ENCODE results near the gene SDHAF3. TPM values are rescaled to one million over a fixed set of nuclear protein-coding genes. Genes with fewer than 3 reads are reported as not detected.
A peak's percentile ranks its signal among the peaks of the same experiment; 100 is the strongest.
"Not testable (repeated sequence)": the region's sequence is repeated elsewhere in the genome, so short reads cannot be mapped to it uniquely, and the experiment has no call there.

Gene SDHAF3
- 24.2 and 56.5 TPM in 2 replicates for total RNA-seq (2014; rRNA removed; shearing (Covaris generic))

DNA sequence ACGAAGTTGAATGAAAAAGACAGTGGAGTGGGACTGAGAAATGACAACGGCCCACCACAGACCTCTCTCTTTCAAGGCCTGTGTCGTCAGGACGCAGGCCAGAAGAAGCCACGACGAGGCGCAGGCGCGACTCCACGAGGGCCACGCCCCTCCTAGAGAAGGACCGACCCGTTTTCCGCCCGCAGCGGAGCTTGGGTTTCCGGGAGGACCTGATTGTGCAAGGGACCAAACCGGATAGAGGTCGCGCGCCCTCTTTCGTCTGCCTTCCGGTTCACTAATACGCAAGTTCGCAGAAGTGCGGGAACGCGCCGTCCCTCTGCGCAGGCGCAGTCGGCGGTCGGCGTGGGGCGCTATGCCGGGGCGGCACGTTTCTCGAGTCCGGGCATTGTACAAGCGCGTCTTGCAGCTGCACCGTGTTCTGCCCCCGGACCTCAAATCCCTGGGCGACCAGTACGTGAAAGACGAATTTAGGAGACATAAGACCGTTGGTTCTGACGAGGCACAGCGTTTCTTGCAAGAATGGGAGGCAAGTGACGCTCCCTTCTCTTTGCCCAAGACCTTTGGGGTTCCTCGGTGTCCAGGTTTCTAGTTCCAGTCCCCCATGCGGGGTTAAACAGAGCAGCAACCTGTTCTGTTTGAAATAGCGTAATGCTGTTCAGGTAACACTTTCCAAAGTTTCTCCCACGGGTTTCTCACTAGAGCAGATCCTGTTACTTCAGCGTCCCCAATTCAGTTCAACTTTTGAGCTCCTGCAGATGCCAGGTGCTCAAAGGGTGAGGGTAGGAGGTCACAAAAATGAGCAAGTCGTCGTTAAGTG lies at the start of gene SDHAF3:
Gene SDHAF3 (plus strand): TSS at position 327 of the 817 bp plus-strand sequence. CDS start 26 bp downstream, at position 353.
- H3K4me3 ChIP-seq: peak within 1 kb of the TSS; percentile 54
- DNase-seq (ENCODE audit: low read depth in 1 of 2, low spot score in 2 of 2): peak; percentile 94 to 99
- H3K4me1 ChIP-seq (replicated peaks): peaks cover 3% of the 10 kb centered on the region; the same call in 1 of the 2 replicates
- peak within 1 kb of the TSS; percentile 9 for H3K27ac ChIP-seq
- no peaks in the 10 kb centered on the region for H3K36me3 ChIP-seq
- H3K27me3 ChIP-seq (replicated peaks): no peaks in the 10 kb centered on the region
- H3K9me3 ChIP-seq (replicated peaks): no peaks in the 10 kb centered on the region

- H3K9me3 ChIP-seq (replicated peaks); DNase-seq (ENCODE audit: low read depth in 1 of 2, low spot score in 2 of 2); H3K36me3 ChIP-seq; H3K27ac ChIP-seq; H3K27me3 ChIP-seq (replicated peaks); H3K4me3 ChIP-seq; H3K4me1 ChIP-seq (replicated peaks): not testable (repeated sequence)
These were observed 45.5 kb upstream of the SDHAF3 start for GRCh38 chr7:97072025-97072424.

DNA sequence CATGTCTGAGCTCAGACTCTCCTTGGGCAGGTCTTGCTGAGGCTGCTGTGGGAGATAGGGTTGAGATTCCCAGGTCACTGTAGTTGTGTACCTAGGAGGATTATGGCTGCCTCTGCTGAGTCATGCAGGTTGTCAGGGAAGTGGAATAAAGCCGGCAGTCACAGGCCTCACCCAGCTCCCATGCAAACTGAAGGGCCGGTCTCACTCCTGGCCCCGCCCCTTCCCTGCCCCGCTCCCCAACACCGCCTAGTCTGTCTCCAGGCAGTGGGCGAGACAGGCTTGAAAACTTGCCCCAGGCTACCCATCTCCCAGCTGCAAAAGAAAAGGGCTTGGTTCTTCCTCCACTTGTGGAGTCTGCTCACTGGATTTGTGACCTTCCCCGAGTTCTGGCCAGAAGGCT lies 41.6 kb upstream of the SDHAF3 start:
- Histone ChIP-seq H3K27ac (no peak overlapping the region), H3K36me3 (no peaks in the 10 kb centered on the region), H3K9me3 (replicated peaks) (no peaks in the 10 kb centered on the region), H3K4me3 (no peak overlapping the region), H3K27me3 (replicated peaks) (no peaks in the 10 kb centered on the region), H3K4me1 (replicated peaks) (no peaks in the 10 kb centered on the region)
- no peak for DNase-seq (ENCODE audit: low read depth in 1 of 2, low spot score in 2 of 2)

- no peak for DNase-seq (ENCODE audit: low read depth in 1 of 2, low spot score in 2 of 2)
- Histone ChIP-seq H3K4me1 (replicated peaks) (no peaks in the 10 kb centered on the region), H3K27ac (no peak overlapping the region)
These were observed 39.2 kb upstream of the SDHAF3 start for GRCh38 chr7:97078023-97078969.

GRCh38 chr7:97079300-97079699 lies 38.2 kb upstream of the SDHAF3 start:
- Histone ChIP-seq H3K9me3 (replicated peaks) (no peaks in the 10 kb centered on the region), H3K27me3 (replicated peaks) (no peaks in the 10 kb centered on the region), H3K4me1 (replicated peaks) (no peaks in the 10 kb centered on the region), H3K36me3 (no peaks in the 10 kb centered on the region), H3K4me3 (no peak overlapping the region), H3K27ac (no peak overlapping the region)
- DNase-seq (ENCODE audit: low read depth in 1 of 2, low spot score in 2 of 2): no peak

More at GRCh38 chr7:97078023-97078969, 39.2 kb upstream of the SDHAF3 start:
- no peaks in the 10 kb centered on the region for H3K36me3 ChIP-seq
- H3K27me3 ChIP-seq (replicated peaks): no peaks in the 10 kb centered on the region
- no peaks in the 10 kb centered on the region for H3K9me3 ChIP-seq (replicated peaks)
- H3K4me3 ChIP-seq: no peak overlapping the region

DNA sequence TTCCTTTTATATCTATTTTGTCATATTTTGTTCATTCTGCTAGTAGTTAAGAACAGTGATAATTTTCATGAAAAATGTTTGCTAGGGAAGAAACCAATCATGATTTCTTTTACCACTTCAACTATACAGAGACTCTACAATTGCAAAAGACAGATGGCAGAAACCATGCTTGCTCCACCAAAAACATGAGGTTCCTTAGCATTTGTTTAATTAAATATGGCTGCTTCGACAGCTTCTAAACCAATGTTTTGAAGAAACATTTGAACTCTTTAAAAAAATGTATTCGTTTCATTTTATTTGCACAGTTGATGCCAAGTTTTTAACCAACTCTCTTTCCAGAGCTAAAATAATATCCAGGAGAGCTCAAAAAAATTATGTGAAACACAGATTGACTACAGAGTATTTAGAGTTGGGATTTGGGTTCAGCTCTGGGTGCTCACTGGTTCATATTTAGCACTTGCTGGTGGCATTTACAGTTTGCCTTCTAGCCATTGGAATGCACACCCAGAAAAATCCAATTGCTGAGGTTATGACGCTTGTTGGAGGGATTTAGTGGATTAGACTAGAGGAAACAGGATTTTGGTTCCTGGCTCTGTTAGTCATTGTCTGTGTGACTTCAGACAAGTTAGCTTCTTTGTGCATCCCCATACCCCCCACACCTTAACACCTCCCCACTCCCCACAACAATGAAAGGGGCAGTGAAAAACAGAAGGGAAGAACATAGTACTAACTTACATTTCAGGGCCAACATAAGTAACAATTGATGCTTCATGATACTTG lies 35.8 kb upstream of the SDHAF3 start:
- H3K4me1 ChIP-seq (replicated peaks): no peaks in the 10 kb centered on the region
- no peaks in the 10 kb centered on the region for H3K36me3 ChIP-seq
- no peak overlapping the region for H3K4me3 ChIP-seq
- DNase-seq (ENCODE audit: low read depth in 1 of 2, low spot score in 2 of 2): no peak
- no peaks in the 10 kb centered on the region for H3K9me3 ChIP-seq (replicated peaks)
- no peak overlapping the region for H3K27ac ChIP-seq
- no peaks in the 10 kb centered on the region for H3K27me3 ChIP-seq (replicated peaks)

GRCh38 chr7:97088364-97088763 lies 29.1 kb upstream of the SDHAF3 start:
- no peak for DNase-seq (ENCODE audit: low read depth in 1 of 2, low spot score in 2 of 2)
- H3K4me3 ChIP-seq: no peak overlapping the region
- H3K27ac ChIP-seq: no peak overlapping the region
- H3K9me3 ChIP-seq (replicated peaks): no peaks in the 10 kb centered on the region
- H3K4me1 ChIP-seq (replicated peaks): no peaks in the 10 kb centered on the region
- 0 out of 2 replicates have a peak, but pooled peaks cover 4% of the 10 kb centered on the region for H3K27me3 ChIP-seq (replicated peaks)
- no peaks in the 10 kb centered on the region for H3K36me3 ChIP-seq

DNA sequence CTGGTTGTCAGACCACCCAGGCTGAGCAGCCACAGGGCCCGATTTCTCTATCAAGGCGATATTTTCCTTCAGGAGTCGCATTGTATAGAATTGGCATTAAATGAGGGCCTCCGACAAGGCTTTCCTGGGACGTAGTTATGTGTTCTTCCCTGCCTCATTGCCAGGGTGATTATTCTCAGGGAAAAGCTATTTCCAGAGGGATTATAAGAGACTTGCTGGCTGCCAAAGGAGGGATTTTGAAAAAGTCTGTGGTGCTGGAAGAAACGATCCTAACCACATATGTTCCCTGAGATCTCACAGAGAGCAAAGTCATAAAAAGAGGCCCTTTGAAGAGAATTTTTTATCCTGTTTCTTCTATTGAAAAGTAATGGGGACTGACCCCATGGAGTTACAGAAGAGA lies 27.7 kb upstream of the SDHAF3 start:
- DNase-seq (ENCODE audit: low read depth in 1 of 2, low spot score in 2 of 2): no peak
- H3K4me1 ChIP-seq (replicated peaks): 0 out of 2 replicates have a peak, but pooled peaks cover 3% of the 10 kb centered on the region
- H3K9me3 ChIP-seq (replicated peaks): no peaks in the 10 kb centered on the region

GRCh38 chr7:97090761-97091353 lies 26.6 kb upstream of the SDHAF3 start:
- 0 out of 2 replicates have a peak, but pooled peaks cover 4% of the 10 kb centered on the region for H3K27me3 ChIP-seq (replicated peaks)
- H3K27ac ChIP-seq: no peak overlapping the region
- DNase-seq (ENCODE audit: low read depth in 1 of 2, low spot score in 2 of 2): no peak
- no peak overlapping the region for H3K4me3 ChIP-seq
- 0 out of 2 replicates have a peak, but pooled peaks cover 3% of the 10 kb centered on the region for H3K4me1 ChIP-seq (replicated peaks)
- H3K9me3 ChIP-seq (replicated peaks): no peaks in the 10 kb centered on the region
- H3K36me3 ChIP-seq: no peaks in the 10 kb centered on the region

More for the DNA sequence above, 27.7 kb upstream of the SDHAF3 start:
- H3K36me3 ChIP-seq: no peaks in the 10 kb centered on the region
- no peak overlapping the region for H3K27ac ChIP-seq
- H3K27me3 ChIP-seq (replicated peaks): 0 out of 2 replicates have a peak, but pooled peaks cover 4% of the 10 kb centered on the region
- no peak overlapping the region for H3K4me3 ChIP-seq

GRCh38 chr7:97094284-97094930 lies 23.1 kb upstream of the SDHAF3 start:
- H3K4me1 ChIP-seq (replicated peaks): 0 out of 2 replicates have a peak, but pooled peaks cover 3% of the 10 kb centered on the region
- H3K36me3 ChIP-seq: no peaks in the 10 kb centered on the region
- no peak for DNase-seq (ENCODE audit: low read depth in 1 of 2, low spot score in 2 of 2)

DNA sequence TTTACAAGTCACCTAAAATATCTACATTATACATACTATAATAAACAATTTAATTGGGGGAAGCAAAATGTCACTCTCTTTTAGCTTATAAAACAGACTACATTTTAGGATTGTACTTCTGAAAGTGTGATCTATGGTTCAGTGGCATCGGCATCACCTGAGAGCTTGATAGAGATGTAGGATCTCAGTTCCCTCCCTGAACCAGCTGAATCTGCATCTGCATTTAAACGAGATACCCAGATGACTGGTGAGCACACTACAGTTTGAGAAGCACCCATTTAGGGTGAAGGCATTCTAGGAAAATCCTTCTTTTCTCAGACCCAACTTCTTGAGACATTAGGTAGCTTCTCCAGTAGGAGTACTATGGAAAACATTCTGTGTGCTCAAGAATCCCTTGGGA lies 21.5 kb upstream of the SDHAF3 start:
- Histone ChIP-seq H3K36me3 (no peaks in the 10 kb centered on the region), H3K4me3 (no peak overlapping the region), H3K27ac (no peak overlapping the region), H3K27me3 (replicated peaks) (no peaks in the 10 kb centered on the region), H3K4me1 (replicated peaks) (0 out of 2 replicates have a peak, but pooled peaks cover 3% of the 10 kb centered on the region), H3K9me3 (replicated peaks) (no peaks in the 10 kb centered on the region)
- DNase-seq (ENCODE audit: low read depth in 1 of 2, low spot score in 2 of 2): no peak

More at GRCh38 chr7:97094284-97094930, 23.1 kb upstream of the SDHAF3 start:
- no peak overlapping the region for H3K27ac ChIP-seq
- H3K9me3 ChIP-seq (replicated peaks): no peaks in the 10 kb centered on the region
- H3K4me3 ChIP-seq: no peak overlapping the region
- no peaks in the 10 kb centered on the region for H3K27me3 ChIP-seq (replicated peaks)

DNA sequence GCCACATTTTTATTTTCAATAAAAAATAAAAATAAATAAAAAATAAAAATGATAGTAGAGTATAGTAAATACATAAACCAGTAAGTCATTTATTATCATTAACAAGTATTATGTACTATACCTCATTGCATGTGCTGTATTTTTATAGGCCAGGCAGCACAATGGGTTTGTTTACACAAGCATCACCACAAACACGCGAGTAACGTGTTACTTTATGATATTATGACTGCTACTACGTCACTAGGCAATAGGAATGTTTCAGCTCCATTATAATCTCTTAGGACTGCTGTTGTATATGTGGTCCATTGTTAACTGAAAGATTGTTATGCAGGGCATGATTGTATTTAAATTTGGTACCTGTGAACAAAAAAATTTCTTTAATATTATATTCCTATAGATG lies 20.8 kb upstream of the SDHAF3 start:
- Histone ChIP-seq H3K9me3 (replicated peaks) (no peaks in the 10 kb centered on the region), H3K27me3 (replicated peaks) (no peaks in the 10 kb centered on the region), H3K4me1 (replicated peaks) (0 out of 2 replicates have a peak, but pooled peaks cover 3% of the 10 kb centered on the region), H3K36me3 (no peaks in the 10 kb centered on the region), H3K27ac (no peak overlapping the region), H3K4me3 (no peak overlapping the region)
- DNase-seq (ENCODE audit: low read depth in 1 of 2, low spot score in 2 of 2): no peak
